OCI-LY7 (cell line): Measurements from ENCODE around the gene ZHX3. TPM values are rescaled to one million over a fixed set of nuclear protein-coding genes. Genes with fewer than 3 reads are reported as not detected.

Experiments
- BruUV-seq: library from RNA; stranded (reverse); fragments of 400-500 nt; replicated peaks from 2 replicates; lab custom pipeline; 2021; lab: Mats Ljungman, UMichigan
- CTCF ChIA-PET: fragments of 300-600 bp; sonication (Branson Sonifier 250); formaldehyde crosslinking; loops from one replicate; lab custom pipeline; 2022; ENCODE audit warnings: antibody characterized with exemption; ENCODE audit not compliant: unreplicated experiment; lab: Charles Lee
- POLR2A ChIA-PET: fragments of 300-600 bp; sonication (Branson Sonifier 250); formaldehyde crosslinking; loops from one replicate; lab custom pipeline; 2022; ENCODE audit warnings: antibody characterized with exemption; lab: Charles Lee
- DNase-seq: peaks from one replicate; pipeline ENCODE4 v3.0.0-alpha.2; 2015; ENCODE audit warnings: low spot score
- H2AFZ ChIP-seq: fragments of 200-600 bp; sonication (generic), shearing (Covaris generic); 2 replicates; pipeline ENCODE4 v1.6.1; 2014; ENCODE audit warnings: mild to moderate bottlenecking, antibody characterized with exemption, low read length, moderate library complexity
- H3K27ac ChIP-seq: fragments of 200-600 bp; sonication (generic); 2 replicates; pipeline ENCODE4 v1.5.1; 2014; ENCODE audit warnings: mixed run types, low read depth, mild to moderate bottlenecking, moderate library complexity, low read length, inconsistent platforms; ENCODE audit not compliant: poor library complexity, severe bottlenecking
- H3K36me3 ChIP-seq: fragments of 200-600 bp; sonication (generic); 2 replicates; pipeline ENCODE4 v1.6.1; 2014; ENCODE audit warnings: mild to moderate bottlenecking, antibody characterized with exemption, low read length, moderate library complexity, mixed read lengths; ENCODE audit not compliant: insufficient read depth
- H3K4me1 ChIP-seq: fragments of 200-600 bp; sonication (generic); 2 replicates; pipeline ENCODE4 v1.5.1; 2014; ENCODE audit warnings: mild to moderate bottlenecking, low read length; ENCODE audit not compliant: insufficient read depth, poor library complexity, severe bottlenecking
- H3K4me2 ChIP-seq: fragments of 200-600 bp; sonication (generic); 2 replicates; pipeline ENCODE4 v1.6.1; 2014; ENCODE audit warnings: mild to moderate bottlenecking, low read length
- H3K4me3 ChIP-seq: fragments of 200-600 bp; sonication (generic); 2 replicates; pipeline ENCODE4 v1.5.1; 2014; ENCODE audit warnings: mild to moderate bottlenecking, low read depth, low read length; ENCODE audit not compliant: poor library complexity, severe bottlenecking
- H3K79me2 ChIP-seq: fragments of 200-600 bp; sonication (generic); 2 replicates; pipeline ENCODE4 v1.6.1; 2016; ENCODE audit warnings: low read depth, mild to moderate bottlenecking, low read length, moderate library complexity, mixed read lengths; ENCODE audit not compliant: insufficient read depth
- H3K9me2 ChIP-seq: fragments of 200-600 bp; sonication (generic); 2 replicates; pipeline ENCODE4 v1.6.1; 2016; ENCODE audit warnings: mild to moderate bottlenecking, low read length, mixed read lengths; ENCODE audit not compliant: insufficient read depth
- H3K9me3 ChIP-seq: fragments of 200-600 bp; sonication (generic); 2 replicates; pipeline ENCODE4 v1.6.1; 2014; ENCODE audit warnings: mild to moderate bottlenecking, mixed run types, low read length, mixed read lengths
- H4K20me1 ChIP-seq: fragments of 200-600 bp; sonication (generic); 2 replicates; pipeline ENCODE4 v1.6.1; 2014; ENCODE audit warnings: mild to moderate bottlenecking, antibody characterized with exemption, low read length, moderate library complexity, mixed read lengths; ENCODE audit not compliant: insufficient read depth
- CTCF ChIP-seq: fragments of 200-600 bp; sonication (generic); conservative IDR thresholded peaks from 2 replicates; pipeline ENCODE4 v1.5.1; 2014; ENCODE audit warnings: mild to moderate bottlenecking, antibody characterized with exemption, low read length, moderate library complexity, mixed read lengths
- EZH2phosphoT487 ChIP-seq: fragments of 200-600 bp; sonication (generic); IDR thresholded peaks from 2 replicates; pipeline ENCODE4 v1.6.1; 2018; ENCODE audit warnings: low read depth, borderline replicate concordance, mild to moderate bottlenecking, mixed run types, antibody characterized with exemption, low read length, moderate library complexity, mixed read lengths
- intact Hi-C: fragments of 100-400 bp; cut with micrococcal nuclease; formaldehyde crosslinking; loops from one replicate; pipeline ENCODE4 v1.10.0; 2022; ENCODE audit not compliant: unreplicated experiment
- total RNA-seq, 2 experiments: library from RNA; depleted of rRNA in 1 of 2; stranded (reverse); fragments of >200 nt in 1 of 2; shearing (Covaris generic) in 1 of 2; gene quantifications; 2 replicates each; pipeline ENCODE4 v1.2.3, GENCODE V29; 2014 to 2022

Gene ZHX3
- total RNA-seq, 2 experiments from 2014 or later, result 5.8 to 16.9 TPM

- CTCF ChIA-PET, result no interaction called here
- intact Hi-C loops, result no loop called here
- BruUV-seq, result no TSS peak
Measured at GRCh38 chr20:41347523-41348429, 30.2 kb upstream of the ZHX3 start.

GRCh38 chr20:41345729-41346067 lies 28.2 kb upstream of the ZHX3 start:
- Histone ChIP-seq H3K9me3 (no peaks in the 10 kb centered on the region), H3K4me2 (no peak overlapping the region), H2AFZ (no peak overlapping the region), H3K79me2 (no peaks in the 10 kb centered on the region), H3K4me3 (no peak overlapping the region), H4K20me1 (no peaks in the 10 kb centered on the region), H3K36me3 (no peaks in the 10 kb centered on the region), H3K27ac (no peak overlapping the region), H3K4me1 (peaks cover under 1% of the 10 kb centered on the region), H3K9me2 (no peaks in the 10 kb centered on the region)
- CTCF ChIA-PET, result no interaction called here
- intact Hi-C loops, result no loop called here
- BruUV-seq, result no TSS peak
- no peak for DNase-seq
- POLR2A ChIA-PET, result no interaction called here
- TF ChIP-seq CTCF, result no peak
- TF ChIP-seq EZH2phosphoT487, result no peak

More at GRCh38 chr20:41347523-41348429, 30.2 kb upstream of the ZHX3 start:
- Histone ChIP-seq H3K36me3 (no peaks in the 10 kb centered on the region), H3K9me3 (no peaks in the 10 kb centered on the region), H3K4me1 (no peaks in the 10 kb centered on the region), H3K4me2 (no peak overlapping the region), H3K27ac (no peak overlapping the region), H3K4me3 (no peak overlapping the region), H3K9me2 (no peaks in the 10 kb centered on the region), H4K20me1 (no peaks in the 10 kb centered on the region), H2AFZ (no peak overlapping the region), H3K79me2 (no peaks in the 10 kb centered on the region)
- POLR2A ChIA-PET, result no interaction called here
- no peak for DNase-seq
- TF ChIP-seq CTCF, result no peak
- no peak for TF ChIP-seq EZH2phosphoT487
